ENCODE data around the gene WIPF1.

The WIPF1 gene

GRCh38 chr2:174590928-174591648, 6.5 kb downstream of the WIPF1 start:
- POLR2A ChIA-PET (ENCODE audit: low non-redundant PET), result no interaction called here
- no peak for DNase-seq (ENCODE audit: low spot score)
- CTCF ChIA-PET, result interaction anchor here (1.1 kb wide), 1 partner anchor 13 kb away, joined by 3 read pairs; no protein-coding TSS in a partner anchor
- H3K27ac ChIP-seq, result no peak overlapping the region
- no peak for TF ChIP-seq CTCF (conservative IDR thresholded peaks at IDR 0.05; ENCODE audit: low read depth)

- CTCF ChIA-PET, result no interaction called here
- DNase-seq (ENCODE audit: low spot score), result no peak
- TF ChIP-seq CTCF (conservative IDR thresholded peaks at IDR 0.05; ENCODE audit: low read depth), result no peak
- POLR2A ChIA-PET (ENCODE audit: low non-redundant PET), result no interaction called here
- H3K27ac ChIP-seq, result no peak overlapping the region
Observed at GRCh38 chr2:174590346-174590745, 7.3 kb downstream of the WIPF1 start.

GRCh38 chr2:174589334-174589733, 8.3 kb downstream of the WIPF1 start:
- no peak overlapping the region for H3K27ac ChIP-seq
- POLR2A ChIA-PET (ENCODE audit: low non-redundant PET), result no interaction called here
- no peak for DNase-seq (ENCODE audit: low spot score)
- no peak for TF ChIP-seq CTCF (conservative IDR thresholded peaks at IDR 0.05; ENCODE audit: low read depth)
- CTCF ChIA-PET, result no interaction called here

- no peak overlapping the region for H3K27ac ChIP-seq
- TF ChIP-seq CTCF (conservative IDR thresholded peaks at IDR 0.05; ENCODE audit: low read depth), result no peak
- DNase-seq (ENCODE audit: low spot score), result no peak
- ChIA-PET CTCF (no interaction called here), POLR2A (ENCODE audit: low non-redundant PET) (no interaction called here)
Observed at GRCh38 chr2:174588463-174588862, 9.1 kb downstream of the WIPF1 start.

- no peak for DNase-seq (ENCODE audit: low spot score)
- CTCF ChIA-PET, result interaction anchor here (0.7 kb wide), 1 partner anchor 22 kb away, joined by 4 read pairs; no protein-coding TSS in a partner anchor
- no peak for TF ChIP-seq CTCF (conservative IDR thresholded peaks at IDR 0.05; ENCODE audit: low read depth)
- H3K27ac ChIP-seq, result no peak overlapping the region
- POLR2A ChIA-PET (ENCODE audit: low non-redundant PET), result no interaction called here
Observed at GRCh38 chr2:174587579-174587978, 10.0 kb downstream of the WIPF1 start.

GRCh38 chr2:174586418-174587295, 10.9 kb downstream of the WIPF1 start:
- ChIA-PET CTCF (interaction anchor here (0.6 to 0.7 kb wide), 3 partner anchors 11 to 162 kb away, joined by 3 to 4 read pairs (median 4); no protein-coding TSS in a partner anchor), POLR2A (ENCODE audit: low non-redundant PET) (no interaction called here)
- no peak for TF ChIP-seq CTCF (conservative IDR thresholded peaks at IDR 0.05; ENCODE audit: low read depth)
- DNase-seq (ENCODE audit: low spot score), result no peak
- H3K27ac ChIP-seq, result no peak overlapping the region
